GM21367 (cell line): ENCODE measurements around the gene ECHDC1.
"Not testable (repeated sequence)": the region's sequence is repeated elsewhere in the genome, so short reads cannot be mapped to it uniquely, and the experiment has no call there.

Source experiments
- ATAC-seq: cut with Tn5 transposase; IDR thresholded peaks from one replicate; pipeline ENCODE4 v1.9.1; 2021; ENCODE audit not compliant: unreplicated experiment

Gene ECHDC1

DNA sequence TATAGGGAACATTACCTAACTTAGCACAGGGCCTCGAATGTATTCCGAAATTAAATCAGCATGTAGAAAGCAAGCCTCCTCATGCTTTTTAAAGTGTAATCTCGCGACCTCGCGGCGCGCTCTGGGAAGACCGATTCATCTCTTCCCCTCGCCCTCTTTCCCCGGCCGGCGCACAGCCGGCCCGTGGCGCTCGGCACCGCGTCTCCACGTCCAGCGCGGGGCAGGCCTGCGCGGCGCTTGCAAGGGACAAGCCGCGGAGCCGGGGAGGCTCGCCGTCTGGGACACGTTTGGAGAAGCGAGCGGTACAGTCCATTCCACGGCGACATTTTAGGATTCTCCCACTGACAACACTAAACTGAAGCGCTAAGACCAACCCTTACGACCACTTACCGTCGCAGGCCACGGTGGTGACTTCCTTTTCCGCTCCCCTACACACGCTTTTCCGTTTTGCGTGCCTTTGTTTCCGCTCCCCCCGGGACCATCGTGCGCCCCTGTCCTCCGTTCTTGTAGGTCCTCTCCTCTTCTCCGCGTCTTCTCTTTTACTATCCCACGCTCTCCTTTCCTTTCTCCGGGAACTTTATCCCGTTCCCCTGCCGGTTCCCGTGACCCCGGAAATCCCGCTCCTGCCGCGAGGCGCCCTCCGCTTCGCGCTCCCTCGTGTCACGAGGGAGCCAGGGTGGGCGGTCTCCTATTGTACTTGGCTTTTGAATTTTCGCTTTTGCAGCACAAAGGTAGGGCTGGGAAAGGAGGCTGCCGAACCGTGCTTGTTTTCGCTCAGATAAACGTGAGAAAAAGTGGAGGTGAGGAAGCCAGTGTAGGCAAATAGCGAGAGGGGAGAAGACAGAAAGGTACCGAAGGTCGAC lies at the start of gene ECHDC1:
Gene ECHDC1, minus strand, starts transcription at position 664 of the 863 bp plus-strand sequence. CDS start 12,581 bp downstream, outside the sequence.
- ATAC-seq, result peak; percentile 66

DNA sequence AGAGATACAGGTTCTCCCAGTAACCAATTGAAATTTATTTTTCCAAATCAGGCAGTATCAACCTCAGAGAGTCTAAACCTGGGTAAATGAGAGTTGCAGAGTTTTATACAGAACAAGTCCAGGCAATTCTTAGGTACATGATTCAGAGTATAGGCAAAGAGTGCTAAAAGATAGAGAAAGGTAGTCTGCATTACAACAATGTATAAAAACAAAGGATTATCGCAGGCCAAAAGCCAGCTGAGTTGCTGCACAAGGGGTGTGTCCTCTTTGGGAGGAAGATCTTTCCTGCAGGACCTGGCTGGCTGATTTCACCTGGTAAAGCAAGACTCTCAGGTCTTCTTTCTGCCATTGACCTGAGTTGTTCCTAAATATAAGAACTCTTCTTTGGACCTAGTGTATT lies 48.9 kb upstream of the ECHDC1 start:
- no peak for ATAC-seq

GRCh38 chr6:127391094-127391953 lies 47.9 kb upstream of the ECHDC1 start:
- no peak for ATAC-seq

DNA sequence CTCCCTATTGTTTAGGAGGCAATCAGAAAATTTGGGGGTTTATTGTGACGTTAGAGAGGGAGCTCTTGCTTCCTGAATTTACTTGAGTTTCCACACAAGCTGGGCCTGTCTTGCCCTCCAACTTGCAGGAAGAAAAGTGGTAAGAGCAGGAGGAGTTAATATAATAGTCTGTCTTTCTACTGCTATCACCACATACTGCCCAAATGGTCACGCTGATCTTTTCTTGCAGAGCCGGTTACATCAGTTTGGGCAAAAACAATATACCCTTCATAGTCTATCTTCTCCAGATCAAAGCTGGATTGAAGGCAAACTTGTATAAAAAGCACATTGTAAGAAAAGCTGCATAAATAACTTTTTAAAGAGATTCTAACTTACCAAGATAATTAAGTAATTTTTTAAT lies 46.3 kb upstream of the ECHDC1 start:
- no peak for ATAC-seq

DNA sequence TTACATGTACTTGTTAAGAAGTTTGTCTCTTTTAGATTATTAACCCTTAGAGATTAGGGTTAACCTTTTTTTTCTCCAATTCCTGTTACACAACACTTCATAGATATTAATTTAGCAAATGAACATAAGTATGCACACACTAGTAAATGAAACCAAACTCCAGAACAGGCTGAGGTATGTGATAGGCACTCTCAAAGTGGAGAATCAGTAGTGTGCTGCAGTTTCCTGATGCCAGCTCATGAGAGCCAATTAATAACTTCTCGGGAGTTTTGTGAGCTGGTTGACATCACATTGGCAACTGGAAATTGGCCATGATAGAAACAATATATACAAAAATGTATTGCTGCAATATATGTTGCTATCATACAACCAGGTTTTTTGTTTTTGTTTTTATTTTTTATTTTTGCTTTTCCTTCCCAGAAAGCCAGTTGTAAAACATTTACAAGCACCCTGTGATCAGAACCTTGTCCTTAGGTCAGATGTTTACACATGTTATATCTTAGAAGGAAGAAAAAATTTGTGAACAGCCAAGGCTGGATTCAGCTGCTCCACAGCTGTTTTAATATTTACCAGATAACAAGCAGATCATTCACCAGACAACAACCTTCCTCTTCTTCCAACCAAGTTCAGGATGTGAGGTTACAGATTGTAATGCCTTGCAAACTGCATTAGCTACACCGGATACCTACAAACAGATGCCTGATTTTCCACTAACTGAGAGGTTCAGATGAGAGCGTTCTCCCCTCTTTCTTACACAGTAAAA lies 42.4 kb upstream of the ECHDC1 start:
- no peak for ATAC-seq

DNA sequence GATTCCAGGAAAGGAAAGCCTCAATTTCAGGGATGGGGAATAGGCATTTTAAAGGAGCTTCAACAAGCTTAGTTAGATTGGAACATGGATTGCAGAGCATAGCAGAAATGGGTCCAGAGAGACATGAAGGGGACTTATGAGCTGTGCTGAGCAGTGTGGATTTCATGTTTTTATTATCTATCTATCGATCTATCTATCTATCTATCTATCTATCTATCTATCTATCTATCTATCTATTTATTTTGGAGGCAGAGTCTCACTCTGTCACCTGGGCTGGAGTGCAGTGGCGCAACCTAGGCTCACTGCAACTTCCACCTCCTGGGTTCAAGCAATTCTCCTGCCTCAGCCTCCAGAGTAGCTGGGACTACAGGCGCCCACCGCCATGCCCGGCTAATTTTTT lies 41.4 kb upstream of the ECHDC1 start:
- ATAC-seq, result not testable (repeated sequence)

- ATAC-seq, result no peak
Observed at GRCh38 chr6:127383988-127384387, 40.6 kb upstream of the ECHDC1 start.

DNA sequence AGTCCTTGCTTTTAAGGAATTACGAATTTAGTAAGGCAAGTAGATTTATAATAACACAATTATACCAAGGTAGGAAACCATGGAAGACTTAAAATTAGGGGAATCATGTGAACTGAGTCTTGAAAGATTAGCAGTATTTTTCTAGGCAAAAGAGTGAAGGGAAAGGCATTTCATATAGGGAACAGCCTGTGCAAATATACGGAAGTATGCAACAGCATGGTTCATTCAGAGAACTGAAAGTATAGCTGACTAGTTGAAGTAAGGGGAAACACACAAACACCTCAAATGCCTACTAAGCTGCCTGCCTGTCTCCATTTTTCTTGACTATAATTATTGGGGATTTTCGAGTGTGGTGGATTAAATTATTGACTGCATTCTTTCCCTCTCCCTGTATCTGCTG lies 39.0 kb upstream of the ECHDC1 start:
- no peak for ATAC-seq

DNA sequence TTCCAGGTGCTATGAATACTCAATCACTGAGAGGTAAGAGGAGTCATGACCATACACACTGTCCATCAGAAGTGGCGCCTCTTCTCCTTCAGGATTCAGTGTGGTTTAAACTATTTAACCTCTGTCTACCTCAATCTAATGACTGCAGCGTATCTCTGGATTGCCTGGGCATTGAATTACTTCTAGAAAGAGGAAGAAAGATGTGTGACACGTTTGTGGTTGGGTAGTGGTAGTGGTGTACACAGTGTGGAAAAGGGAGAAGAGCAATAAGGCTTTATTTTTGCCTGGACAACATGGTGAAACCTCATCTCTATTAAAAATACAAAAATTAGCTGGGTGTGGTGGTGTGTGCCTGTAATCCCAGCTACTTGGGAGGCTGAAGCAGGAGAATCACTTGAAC lies 38.0 kb upstream of the ECHDC1 start:
- ATAC-seq, result no peak

DNA sequence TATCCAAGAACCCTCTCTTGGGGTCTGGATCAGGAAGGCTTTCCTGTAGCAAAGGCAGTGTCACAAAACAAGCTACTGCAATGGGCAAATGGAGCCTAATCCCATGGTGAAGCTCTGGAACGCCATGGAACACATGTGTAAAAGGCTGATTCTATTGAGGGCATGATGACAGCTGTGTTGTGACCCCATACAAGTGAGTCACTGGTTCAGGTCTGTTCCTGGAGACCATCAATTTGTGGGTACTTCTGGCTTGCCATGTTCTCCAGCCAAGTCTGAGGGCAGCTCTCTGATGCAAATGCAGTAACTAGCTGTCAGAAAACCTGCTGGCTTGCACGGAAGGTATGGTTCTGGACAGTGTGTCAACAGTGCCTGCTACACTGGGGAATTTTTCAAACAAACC lies 33.3 kb upstream of the ECHDC1 start:
- no peak for ATAC-seq

- no peak for ATAC-seq
Observed at GRCh38 chr6:127367023-127367375, 23.6 kb upstream of the ECHDC1 start.

DNA sequence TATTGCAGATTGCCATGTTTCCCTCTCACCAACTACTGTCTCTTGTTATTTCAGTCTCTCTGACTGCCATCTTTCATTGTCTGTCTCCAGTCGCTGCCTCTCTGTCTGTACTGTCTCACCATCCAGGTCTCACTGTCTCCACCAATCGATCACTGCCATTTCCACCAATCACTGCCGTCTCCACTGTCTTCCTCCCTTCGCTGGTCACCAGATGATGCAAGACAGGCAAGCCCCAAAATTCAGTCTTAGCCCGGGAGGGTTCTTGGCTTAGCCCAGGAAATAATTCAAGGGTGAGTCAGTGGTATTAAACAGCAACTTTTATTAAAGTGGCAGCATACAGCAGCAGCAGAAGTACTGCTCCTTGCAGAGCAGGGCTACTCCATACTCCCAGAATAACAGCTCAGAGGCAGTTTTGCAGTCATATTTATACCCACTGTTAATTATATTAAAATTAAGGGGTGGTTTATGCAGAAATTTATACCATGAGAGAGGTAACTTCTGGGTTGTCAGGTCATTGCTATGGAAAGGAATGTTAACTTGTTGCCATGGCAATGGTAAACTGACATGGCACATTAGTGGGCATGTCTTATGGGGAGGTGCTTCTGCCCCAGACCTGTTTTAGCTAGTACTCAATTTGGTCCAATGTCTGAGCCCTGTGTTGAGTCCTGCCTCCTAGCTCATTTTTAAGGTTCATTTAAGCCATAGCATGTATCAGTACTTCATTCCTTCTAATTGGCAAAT lies 23.0 kb upstream of the ECHDC1 start:
- ATAC-seq, result no peak

- no peak for ATAC-seq
Observed at GRCh38 chr6:127365874-127366273, 22.5 kb upstream of the ECHDC1 start.

GRCh38 chr6:127352524-127352923 lies 9.1 kb upstream of the ECHDC1 start:
- no peak for ATAC-seq

GRCh38 chr6:127349980-127350379 lies 6.6 kb upstream of the ECHDC1 start:
- ATAC-seq, result no peak

DNA sequence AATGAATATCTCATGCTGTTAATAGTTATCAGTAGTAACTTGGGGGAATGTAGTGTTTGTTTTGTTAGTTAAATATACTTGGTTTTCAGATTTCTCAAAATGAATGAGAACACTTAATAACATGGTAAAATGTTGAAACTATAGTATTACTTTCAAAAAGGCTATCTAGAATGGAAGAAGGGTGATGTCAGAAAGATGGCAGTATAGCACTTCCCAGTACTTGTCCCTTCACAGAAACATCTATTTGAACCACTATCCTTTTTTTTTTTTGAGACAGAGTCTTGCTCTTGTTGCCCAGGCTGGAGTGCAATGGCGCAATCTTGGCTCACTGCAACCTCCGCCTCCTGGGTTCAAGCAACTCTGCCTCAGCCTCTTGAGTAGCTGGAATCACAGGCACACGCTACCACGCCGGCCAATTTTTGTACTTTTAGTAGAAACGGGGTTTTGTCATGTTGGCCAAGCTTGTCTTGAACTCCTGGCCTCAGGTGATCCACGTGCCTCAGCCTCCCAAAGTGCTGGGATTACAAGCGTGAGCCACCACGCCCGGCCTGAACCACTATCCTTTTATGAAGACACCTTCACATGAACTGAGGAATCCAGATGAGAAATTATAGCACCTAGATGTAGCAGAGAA lies 4.7 kb upstream of the ECHDC1 start:
- no peak for ATAC-seq

DNA sequence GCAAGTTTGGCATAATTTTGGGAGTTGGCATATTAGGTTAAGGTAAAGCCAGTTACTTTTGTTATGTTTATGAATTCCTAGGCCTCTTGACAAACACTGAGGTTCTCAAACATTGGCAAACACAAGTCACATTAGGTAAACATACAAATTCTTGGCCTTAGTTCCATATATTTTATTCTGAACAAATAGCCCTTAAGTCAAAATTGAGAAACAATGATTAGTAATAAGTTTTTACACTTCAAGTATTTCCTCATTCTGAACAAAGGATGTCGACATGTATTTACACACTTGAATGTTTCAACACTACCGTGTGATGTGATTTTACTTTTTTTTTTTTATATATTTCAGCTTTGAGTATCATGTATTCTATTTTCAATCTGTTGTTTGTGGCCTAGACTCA lies 3.8 kb upstream of the ECHDC1 start:
- no peak for ATAC-seq

- ATAC-seq, result no peak
Observed at GRCh38 chr6:127345521-127345920, 2.1 kb upstream of the ECHDC1 start.

DNA sequence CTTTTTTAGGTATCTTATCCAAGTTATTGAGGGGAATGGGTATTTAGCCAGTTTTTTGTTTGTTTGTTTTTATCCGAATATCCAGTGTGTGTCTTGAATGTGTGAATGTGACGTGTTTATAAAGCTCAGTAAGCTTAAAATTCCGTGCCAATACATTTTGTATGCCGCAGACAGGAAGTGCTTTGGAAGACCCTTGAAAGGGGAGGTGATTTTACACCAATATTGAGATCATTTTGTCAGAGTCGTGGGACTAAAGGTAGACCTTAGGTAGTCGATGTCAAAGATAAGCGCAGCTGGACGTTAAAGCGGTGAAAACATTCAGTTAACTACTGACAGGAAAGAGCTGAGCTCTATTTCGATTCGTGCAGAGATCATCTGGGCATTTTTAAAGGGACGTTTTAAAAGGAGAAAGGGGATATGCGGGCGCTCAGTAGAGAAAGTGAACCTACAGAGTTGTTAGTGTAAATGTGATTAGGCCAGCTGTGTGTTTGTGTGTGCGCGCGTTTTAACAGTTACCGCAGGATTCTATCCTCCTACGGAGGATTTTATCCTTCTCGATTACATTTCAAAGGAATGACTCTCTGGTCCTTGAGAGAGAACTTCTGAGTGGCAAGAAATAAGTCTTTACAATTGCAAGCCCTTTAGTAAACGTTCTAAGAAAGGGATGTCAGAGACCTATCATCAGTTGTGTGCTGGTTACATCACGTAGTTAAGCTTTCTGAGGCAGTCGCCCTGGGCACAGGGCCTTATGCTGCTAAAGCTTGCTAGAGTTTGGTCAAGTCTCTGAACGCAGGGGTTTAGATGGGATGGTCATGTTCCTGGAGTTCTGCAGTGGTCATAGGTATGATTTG lies 625 bp upstream of the ECHDC1 start:
- ATAC-seq, result no peak
